GM23248 (cell line): ENCODE data around the gene ASIC2. TPM values are rescaled to one million over a fixed set of nuclear protein-coding genes. Genes with fewer than 3 reads are reported as not detected.

Experiments
- DNase-seq: peaks from one replicate; pipeline ENCODE4 v3.0.0-alpha.2; 2015
- H2AFZ ChIP-seq: fragments of 200-600 bp; sonication (generic); 2 replicates; pipeline ENCODE4 v1.6.1; 2016; ENCODE audit warnings: antibody characterized with exemption
- H3F3A ChIP-seq: fragments of 200-600 bp; sonication (generic); 2 replicates; pipeline ENCODE4 v1.6.1; 2016; ENCODE audit warnings: mild to moderate bottlenecking, antibody characterized with exemption, mixed run types; ENCODE audit not compliant: insufficient read depth
- H3K27ac ChIP-seq: fragments of 200-600 bp; sonication (generic); 2 replicates; pipeline ENCODE4 v1.5.1; 2016; ENCODE audit warnings: mild to moderate bottlenecking
- H3K27me3 ChIP-seq: fragments of 200-600 bp; sonication (generic); replicated peaks from 2 replicates; pipeline ENCODE4 v1.6.1; 2016; ENCODE audit warnings: mild to moderate bottlenecking; ENCODE audit not compliant: insufficient read depth
- H3K36me3 ChIP-seq: fragments of 200-600 bp; sonication (generic); 2 replicates; pipeline ENCODE4 v1.6.1; 2016; ENCODE audit warnings: low read depth, mild to moderate bottlenecking
- H3K4me1 ChIP-seq: fragments of 200-600 bp; sonication (generic); 2 replicates; pipeline ENCODE4 v1.6.1; 2016; ENCODE audit warnings: mild to moderate bottlenecking; ENCODE audit not compliant: insufficient read depth
- H3K4me2 ChIP-seq: fragments of 200-600 bp; sonication (generic); one replicate; pipeline ENCODE4 v1.6.1; 2016; ENCODE audit warnings: mild to moderate bottlenecking; ENCODE audit not compliant: unreplicated experiment
- H3K4me3 ChIP-seq: fragments of 200-600 bp; sonication (generic); 2 replicates; pipeline ENCODE4 v1.5.1; 2016; ENCODE audit warnings: mild to moderate bottlenecking
- H3K79me2 ChIP-seq: fragments of 200-600 bp; sonication (generic); 2 replicates; pipeline ENCODE4 v1.6.1; 2016; ENCODE audit warnings: mild to moderate bottlenecking; ENCODE audit not compliant: insufficient read depth
- H3K9ac ChIP-seq: fragments of 200-600 bp; sonication (generic); 2 replicates; pipeline ENCODE4 v1.6.1; 2016; ENCODE audit warnings: mild to moderate bottlenecking
- H3K9me2 ChIP-seq: fragments of 200-600 bp; sonication (generic); 2 replicates; pipeline ENCODE4 v1.6.1; 2016; ENCODE audit warnings: mixed run types, mild to moderate bottlenecking, moderate library complexity; ENCODE audit not compliant: insufficient read depth
- H3K9me3 ChIP-seq: fragments of 200-600 bp; sonication (generic); one replicate; pipeline ENCODE4 v1.6.1; 2017; ENCODE audit warnings: low read depth
- H4K20me1 ChIP-seq: fragments of 200-600 bp; sonication (generic); 2 replicates; pipeline ENCODE4 v1.6.0; 2016; ENCODE audit not compliant: insufficient read depth
- EZH2 ChIP-seq: fragments of 200-600 bp; sonication (generic); IDR thresholded peaks from 2 replicates; pipeline ENCODE4 v1.6.1; 2018; ENCODE audit warnings: antibody characterized with exemption, mild to moderate bottlenecking; ENCODE audit not compliant: insufficient read depth, poor library complexity, severe bottlenecking
- EZH2phosphoT487 ChIP-seq: fragments of 200-600 bp; sonication (generic); IDR thresholded peaks from 2 replicates; pipeline ENCODE4 v1.6.1; 2018; ENCODE audit warnings: antibody characterized with exemption, moderate library complexity, mild to moderate bottlenecking, low read depth; ENCODE audit not compliant: insufficient read depth
- WGBS, 2 experiments: methylation state at CpG; one replicate each; pipeline ENCODE4 v1.1.6; 2015 to 2017; ENCODE audit warnings: low lambda C conversion rate in 2 of 2, low coverage in 1 of 2; ENCODE audit errors: missing lambda C conversion rate in 2 of 2; 5-methylcytosine and 5-hydroxymethylcytosine counted together
- in situ Hi-C: fragments of 300-500 bp; cut with MboI; formaldehyde crosslinking; loops from 2 replicates; pipeline ENCODE4 v1.15.0; 2020
- polyA plus RNA-seq: library from polyadenylated mRNA; unstranded; fragments of >200 nt; fragmentation: Nextera tagmentation; extraction: Ambion mirVana; gene quantifications from 2 replicates; pipeline ENCODE4 v1.2.1, GENCODE V29; 2016
- total RNA-seq: library from RNA; depleted of rRNA; stranded (reverse); fragments of >200 nt; shearing (Covaris generic); gene quantifications from 2 replicates; pipeline ENCODE4 v1.2.3, GENCODE V29; 2014

Gene ASIC2
- total and polyA plus RNA-seq, 2 experiments from 2014 or later, result under 0.01 TPM; not detected in 1

DNA sequence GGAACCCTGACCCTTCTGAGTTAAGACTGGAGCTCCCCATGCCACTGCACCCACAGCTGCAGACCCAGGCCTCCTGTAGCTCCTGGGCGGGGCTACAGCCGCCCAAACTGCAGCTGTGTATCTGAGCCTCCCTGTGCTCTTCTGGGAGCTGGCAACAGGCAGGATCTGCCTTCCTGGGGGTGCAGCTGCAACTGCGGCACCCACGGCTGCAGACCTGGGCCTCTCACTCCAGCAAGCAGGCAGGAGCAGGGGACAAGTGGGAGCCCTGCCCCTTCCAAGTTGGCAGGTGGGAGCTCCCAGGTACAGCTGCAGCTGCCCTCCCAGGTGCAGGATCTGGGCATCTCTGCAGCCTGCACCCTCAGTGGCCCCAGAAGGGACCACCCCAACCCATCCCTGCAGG lies 259.9 kb downstream of the ASIC2 start:
- Histone ChIP-seq H3K4me1 (no peaks in the 10 kb centered on the region), H3K27ac (no peak overlapping the region), H4K20me1 (no peaks in the 10 kb centered on the region), H3K4me3 (no peak overlapping the region), H3K9me2 (no peaks in the 10 kb centered on the region), H3K4me2 (no peak overlapping the region), H3K27me3 (peaks cover 4% of the 10 kb centered on the region), H3K36me3 (no peaks in the 10 kb centered on the region), H2AFZ (no peak overlapping the region), H3K9me3 (no peaks in the 10 kb centered on the region), H3K79me2 (no peaks in the 10 kb centered on the region), H3F3A (no peaks in the 10 kb centered on the region), H3K9ac (no peak overlapping the region)
- DNase-seq, result no peak
- no peak for TF ChIP-seq EZH2
- 36 to 47% methylated on average over 3 to 4 of the region's 4 CpGs for WGBS, 2 experiments
- in situ Hi-C loops, result loop anchor here (25.0 kb wide), 1 partner anchor 629 kb away; no protein-coding TSS in a partner anchor

DNA sequence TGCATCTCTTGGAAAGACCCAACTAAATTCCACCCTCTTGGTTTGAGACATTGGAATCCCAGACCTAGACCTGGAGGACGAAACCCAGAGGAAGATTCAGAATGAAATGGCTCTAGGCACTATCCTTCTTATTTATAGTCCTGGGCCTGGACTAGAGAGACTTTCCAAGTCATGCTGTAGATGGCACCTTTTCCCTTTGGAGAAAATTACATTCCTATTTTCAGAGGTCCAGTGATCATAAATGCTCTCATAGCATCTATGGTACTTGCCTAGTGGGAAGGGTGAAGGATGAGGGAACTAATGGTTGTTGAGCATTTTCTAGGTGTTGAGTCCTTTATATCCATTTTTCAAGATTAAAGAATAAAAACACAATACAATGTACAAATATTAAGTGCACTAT lies 264.3 kb downstream of the ASIC2 start:
- H3K4me1 ChIP-seq, result no peaks in the 10 kb centered on the region
- no peak overlapping the region for H3K9ac ChIP-seq
- 16 to 29% methylated on average over 1 of the region's 1 CpG for WGBS, 2 experiments
- DNase-seq, result no peak
- no peak overlapping the region for H2AFZ ChIP-seq
- H3K9me3 ChIP-seq, result no peaks in the 10 kb centered on the region
- H3K27me3 ChIP-seq, result no peaks in the 10 kb centered on the region; the same call in none of the 2 replicates
- no peaks in the 10 kb centered on the region for H3K36me3 ChIP-seq
- in situ Hi-C loops, result loop anchor here (25.0 kb wide), 1 partner anchor 634 kb away; no protein-coding TSS in a partner anchor
- no peak overlapping the region for H3K27ac ChIP-seq
- H3K4me3 ChIP-seq, result no peak overlapping the region
- H3K79me2 ChIP-seq, result no peaks in the 10 kb centered on the region
- H3K9me2 ChIP-seq, result no peaks in the 10 kb centered on the region
- no peak for TF ChIP-seq EZH2
- no peaks in the 10 kb centered on the region for H4K20me1 ChIP-seq
- no peak overlapping the region for H3K4me2 ChIP-seq
- no peaks in the 10 kb centered on the region for H3F3A ChIP-seq

GRCh38 chr17:33028061-33028460 lies 265.0 kb downstream of the ASIC2 start:
- no peak for TF ChIP-seq EZH2phosphoT487
- no peak for TF ChIP-seq EZH2
- Histone ChIP-seq H3K9me3 (no peaks in the 10 kb centered on the region), H3K9ac (no peak overlapping the region), H3K4me2 (no peak overlapping the region), H3K4me3 (no peak overlapping the region), H3K4me1 (no peaks in the 10 kb centered on the region), H3K36me3 (no peaks in the 10 kb centered on the region), H2AFZ (no peak overlapping the region), H4K20me1 (no peaks in the 10 kb centered on the region), H3K27me3 (no peaks in the 10 kb centered on the region; the same call in none of the 2 replicates), H3F3A (no peaks in the 10 kb centered on the region), H3K27ac (no peak overlapping the region), H3K79me2 (no peaks in the 10 kb centered on the region), H3K9me2 (no peaks in the 10 kb centered on the region)
- DNase-seq, result no peak
- in situ Hi-C loops, result loop anchor here (25.0 kb wide), 1 partner anchor 634 kb away; no protein-coding TSS in a partner anchor
- WGBS, 2 experiments, result 67 to 70% methylated on average over 8 of the region's 8 CpGs

GRCh38 chr17:33024688-33025486 lies 268.2 kb downstream of the ASIC2 start:
- in situ Hi-C loops, result loop anchor here (25.0 kb wide), 1 partner anchor 637 kb away; no protein-coding TSS in a partner anchor
- Histone ChIP-seq H3K9ac (no peak overlapping the region), H3K4me2 (no peak overlapping the region), H3K27me3 (no peaks in the 10 kb centered on the region; the same call in 1 of the 2 replicates), H3K36me3 (no peaks in the 10 kb centered on the region), H3K79me2 (no peaks in the 10 kb centered on the region), H3K9me2 (no peaks in the 10 kb centered on the region), H4K20me1 (no peaks in the 10 kb centered on the region), H2AFZ (no peak overlapping the region), H3F3A (no peaks in the 10 kb centered on the region), H3K27ac (no peak overlapping the region), H3K4me1 (no peaks in the 10 kb centered on the region), H3K4me3 (no peak overlapping the region), H3K9me3 (no peaks in the 10 kb centered on the region)
- 56 to 58% methylated on average over 3 of the region's 3 CpGs for WGBS, 2 experiments
- no peak for TF ChIP-seq EZH2phosphoT487
- no peak for TF ChIP-seq EZH2
- DNase-seq, result no peak

GRCh38 chr17:33023790-33024189 lies 269.3 kb downstream of the ASIC2 start:
- no peaks in the 10 kb centered on the region for H3K9me3 ChIP-seq
- no peaks in the 10 kb centered on the region for H3K9me2 ChIP-seq
- H3K27me3 ChIP-seq, result peaks cover 3% of the 10 kb centered on the region
- no peak overlapping the region for H3K27ac ChIP-seq
- in situ Hi-C loops, result no loop called here
- no peak overlapping the region for H3K4me3 ChIP-seq
- H3K4me1 ChIP-seq, result no peaks in the 10 kb centered on the region
- no peak for DNase-seq
- no peak for TF ChIP-seq EZH2phosphoT487
- no peak for TF ChIP-seq EZH2
- no peaks in the 10 kb centered on the region for H4K20me1 ChIP-seq
- H3K9ac ChIP-seq, result no peak overlapping the region
- H3K4me2 ChIP-seq, result no peak overlapping the region
- H3K79me2 ChIP-seq, result no peaks in the 10 kb centered on the region
- WGBS, 2 experiments, result 65 to 72% methylated on average over 3 of the region's 3 CpGs
- H3K36me3 ChIP-seq, result no peaks in the 10 kb centered on the region
- no peaks in the 10 kb centered on the region for H3F3A ChIP-seq
- no peak overlapping the region for H2AFZ ChIP-seq
